ENCODE data around the gene TYMP.
A peak's percentile ranks its signal among the peaks of the same experiment; 100 is the strongest.
"Not testable (repeated sequence)": the region's sequence is repeated elsewhere in the genome, so short reads cannot be mapped to it uniquely, and the experiment has no call there.

The TYMP gene

DNA sequence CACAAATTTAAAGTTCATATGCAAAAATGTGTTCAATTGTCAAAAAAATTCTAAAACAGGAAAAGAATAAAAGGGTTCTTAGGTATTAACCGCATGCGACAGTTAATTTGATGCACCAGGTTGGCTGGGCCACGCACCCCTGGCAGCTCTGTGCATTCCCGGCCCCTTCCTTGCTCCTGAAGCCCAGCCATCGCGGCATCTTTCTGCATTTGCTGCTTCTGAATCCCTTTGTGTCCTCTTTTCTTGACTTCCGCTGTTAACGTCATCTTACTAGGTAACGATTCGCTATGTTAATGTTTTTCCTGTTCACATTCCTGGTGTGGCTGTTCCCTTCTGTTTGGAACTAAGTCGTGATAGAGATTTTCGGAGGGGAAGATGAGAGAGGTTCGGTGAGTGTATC lies 8.0 kb upstream of the TYMP start:
- TF ChIP-seq, protein P1, sequence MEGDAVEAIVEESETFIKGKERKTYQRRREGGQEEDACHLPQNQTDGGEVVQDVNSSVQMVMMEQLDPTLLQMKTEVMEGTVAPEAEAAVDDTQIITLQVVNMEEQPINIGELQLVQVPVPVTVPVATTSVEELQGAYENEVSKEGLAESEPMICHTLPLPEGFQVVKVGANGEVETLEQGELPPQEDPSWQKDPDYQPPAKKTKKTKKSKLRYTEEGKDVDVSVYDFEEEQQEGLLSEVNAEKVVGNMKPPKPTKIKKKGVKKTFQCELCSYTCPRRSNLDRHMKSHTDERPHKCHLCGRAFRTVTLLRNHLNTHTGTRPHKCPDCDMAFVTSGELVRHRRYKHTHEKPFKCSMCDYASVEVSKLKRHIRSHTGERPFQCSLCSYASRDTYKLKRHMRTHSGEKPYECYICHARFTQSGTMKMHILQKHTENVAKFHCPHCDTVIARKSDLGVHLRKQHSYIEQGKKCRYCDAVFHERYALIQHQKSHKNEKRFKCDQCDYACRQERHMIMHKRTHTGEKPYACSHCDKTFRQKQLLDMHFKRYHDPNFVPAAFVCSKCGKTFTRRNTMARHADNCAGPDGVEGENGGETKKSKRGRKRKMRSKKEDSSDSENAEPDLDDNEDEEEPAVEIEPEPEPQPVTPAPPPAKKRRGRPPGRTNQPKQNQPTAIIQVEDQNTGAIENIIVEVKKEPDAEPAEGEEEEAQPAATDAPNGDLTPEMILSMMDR (IDR thresholded peaks at IDR 0.05; ENCODE audit: insufficient read depth, low read length, poor library complexity, severe bottlenecking): no peak
- Histone ChIP-seq H3K36me3 (ENCODE audit: control insufficient read depth, insufficient read depth, low read length) (no peaks in the 10 kb centered on the region), H3K4me3 (replicated peaks; ENCODE audit: low read depth, low read length) (no peak overlapping the region), H3K27me3 (replicated peaks; ENCODE audit: control insufficient read depth, insufficient read depth, low read length) (no peaks in the 10 kb centered on the region)
- DNase-seq (ENCODE audit: extremely low read depth, insufficient read length): no peak

DNA sequence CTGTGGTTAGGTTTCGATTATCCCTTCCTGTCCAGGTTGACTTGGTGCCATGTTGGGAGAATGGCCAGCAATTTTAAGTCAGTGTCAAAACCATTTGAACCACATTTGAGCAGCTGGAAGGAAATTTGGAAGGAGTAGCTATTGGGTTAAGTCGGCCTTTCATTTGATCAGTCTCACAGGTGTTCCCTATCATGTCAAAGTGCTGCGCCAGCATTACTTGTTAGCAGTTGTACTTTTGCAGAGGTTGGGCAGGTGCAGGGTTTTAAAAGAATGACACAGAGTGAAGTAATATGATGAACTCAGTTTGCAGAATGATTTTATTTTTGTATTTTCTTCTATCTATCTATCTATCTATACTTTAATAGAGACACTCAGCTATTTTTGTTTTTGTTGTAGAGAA lies 6.4 kb upstream of the TYMP start:
- H3K4me3 ChIP-seq (replicated peaks; ENCODE audit: low read depth, low read length): no peak overlapping the region
- H3K27me3 ChIP-seq (replicated peaks; ENCODE audit: control insufficient read depth, insufficient read depth, low read length): no peaks in the 10 kb centered on the region
- TF ChIP-seq, protein P1 (IDR thresholded peaks at IDR 0.05; ENCODE audit: insufficient read depth, low read length, poor library complexity, severe bottlenecking): no peak
- H3K36me3 ChIP-seq (ENCODE audit: control insufficient read depth, insufficient read depth, low read length): no peaks in the 10 kb centered on the region
- DNase-seq (ENCODE audit: extremely low read depth, insufficient read length): no peak

DNA sequence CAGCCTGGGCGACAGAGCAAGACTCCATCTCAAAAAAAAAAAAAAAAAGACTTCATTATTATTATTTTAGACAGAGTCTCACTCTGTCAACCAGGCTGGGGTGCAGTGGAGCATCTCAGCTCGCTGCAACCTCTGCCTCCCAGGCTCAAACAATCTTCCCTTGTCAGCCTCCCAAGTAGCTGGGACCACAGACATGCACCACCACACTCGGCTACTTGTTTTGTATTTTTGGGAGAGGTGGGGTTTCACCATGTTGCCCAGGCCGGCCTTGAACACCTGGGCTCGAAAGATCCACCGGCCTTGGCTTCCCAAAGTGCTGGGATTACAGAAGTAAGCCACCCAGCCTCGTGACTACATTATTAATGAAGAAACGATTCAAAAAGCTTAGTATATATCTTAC lies 5.3 kb upstream of the TYMP start:
- DNase-seq (ENCODE audit: extremely low read depth, insufficient read length): peak; percentile 57
- no peaks in the 10 kb centered on the region for H3K27me3 ChIP-seq (replicated peaks; ENCODE audit: control insufficient read depth, insufficient read depth, low read length)
- no peak overlapping the region for H3K4me3 ChIP-seq (replicated peaks; ENCODE audit: low read depth, low read length)
- TF ChIP-seq, protein P1 (IDR thresholded peaks at IDR 0.05; ENCODE audit: insufficient read depth, low read length, poor library complexity, severe bottlenecking): no peak
- H3K36me3 ChIP-seq (ENCODE audit: control insufficient read depth, insufficient read depth, low read length): no peaks in the 10 kb centered on the region

DNA sequence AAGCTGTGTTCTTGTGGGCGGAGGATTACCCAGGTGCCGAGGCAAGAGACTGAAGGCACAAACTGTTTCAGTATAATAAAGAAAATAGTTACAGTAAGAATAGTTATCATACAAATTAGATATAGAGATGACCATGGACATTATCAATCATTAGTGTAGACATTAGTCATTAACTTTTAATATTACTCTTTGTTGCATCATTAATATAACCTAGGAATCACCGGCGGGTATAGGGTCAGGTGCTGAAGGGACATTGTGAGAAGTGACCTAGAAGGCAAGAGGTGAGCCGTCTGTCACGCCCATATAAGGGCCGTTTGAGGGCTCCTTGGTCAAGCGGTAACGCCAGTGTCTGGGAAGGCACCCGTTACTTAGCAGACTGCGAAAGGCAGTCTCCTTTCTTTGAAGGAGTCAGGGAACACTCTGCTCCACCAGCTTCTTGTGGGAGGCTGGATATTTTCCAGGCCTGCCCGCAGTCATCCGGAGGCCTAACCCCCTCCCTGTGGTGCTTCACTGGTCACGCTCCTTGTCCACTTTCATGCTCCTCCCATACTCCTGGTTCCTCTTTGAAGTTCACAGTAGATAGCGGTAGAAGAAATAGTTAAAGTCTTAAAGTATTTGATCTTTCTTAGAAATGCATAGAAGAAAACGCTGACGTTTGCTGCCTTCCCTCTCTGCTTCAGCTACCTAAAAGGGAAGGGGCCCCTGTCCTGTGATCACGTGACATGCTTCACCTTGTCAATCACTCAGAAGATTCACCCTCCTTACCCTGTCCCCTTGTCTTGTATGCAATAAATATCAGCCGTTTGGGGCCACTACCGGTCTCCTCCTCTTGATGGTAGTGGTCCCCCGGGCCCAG lies 4.3 kb upstream of the TYMP start:
- not testable (repeated sequence) for DNase-seq (ENCODE audit: extremely low read depth, insufficient read length); H3K36me3 ChIP-seq (ENCODE audit: control insufficient read depth, insufficient read depth, low read length); H3K27me3 ChIP-seq (replicated peaks; ENCODE audit: control insufficient read depth, insufficient read depth, low read length)
- peak overlapping the region; percentile 24 for H3K4me3 ChIP-seq (replicated peaks; ENCODE audit: low read depth, low read length)

DNA sequence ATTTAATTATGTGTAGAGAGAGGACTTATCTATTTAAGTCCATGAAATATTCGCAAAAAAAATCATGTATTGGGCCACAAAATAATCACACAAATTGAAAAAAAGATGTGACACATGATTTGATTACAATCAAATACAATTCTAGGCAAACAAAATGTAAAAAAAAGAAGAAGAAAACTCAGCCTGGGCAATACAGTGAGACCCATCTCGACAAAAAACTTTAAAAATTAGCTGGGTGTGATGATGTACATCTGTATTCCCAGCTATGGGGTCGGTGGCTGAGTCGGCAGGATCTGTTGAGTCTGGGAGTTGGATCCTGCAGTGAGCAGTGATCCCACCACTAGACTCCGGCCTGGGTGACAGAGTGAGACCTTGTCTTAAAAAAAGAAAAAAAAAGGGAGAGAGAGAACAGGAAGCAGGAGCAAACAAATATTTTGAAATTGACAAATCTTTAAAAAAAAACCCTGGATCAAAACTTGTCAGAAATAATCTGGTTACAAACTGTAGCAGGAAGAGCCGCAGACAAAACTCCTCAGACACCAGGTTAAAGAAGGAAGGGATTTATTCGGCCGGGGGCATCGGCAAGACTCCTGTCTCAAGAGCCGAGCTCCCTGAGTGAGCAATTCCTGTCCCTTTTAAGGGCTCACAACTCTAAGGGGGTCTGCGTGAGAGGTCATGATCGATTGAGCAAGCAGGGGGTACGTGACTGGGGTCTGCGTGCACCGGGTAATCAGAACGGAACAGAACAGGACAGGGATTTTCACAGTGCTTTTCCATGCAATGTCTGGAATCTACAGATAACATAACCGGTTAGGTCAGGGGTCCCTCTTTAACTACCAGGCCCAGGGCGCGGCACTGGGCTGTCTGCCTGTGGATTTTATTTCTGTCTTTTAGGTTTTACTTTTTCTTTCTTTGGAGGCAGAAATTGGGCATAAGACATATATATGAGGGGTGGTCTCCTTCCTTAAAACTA lies 3.3 kb upstream of the TYMP start:
- TF ChIP-seq, protein P1 (IDR thresholded peaks at IDR 0.05; ENCODE audit: insufficient read depth, low read length, poor library complexity, severe bottlenecking): no peak
- DNase-seq (ENCODE audit: extremely low read depth, insufficient read length): no peak
- Histone ChIP-seq H3K27me3 (replicated peaks; ENCODE audit: control insufficient read depth, insufficient read depth, low read length) (no peaks in the 10 kb centered on the region), H3K36me3 (ENCODE audit: control insufficient read depth, insufficient read depth, low read length) (no peaks in the 10 kb centered on the region), H3K4me3 (replicated peaks; ENCODE audit: low read depth, low read length) (peak overlapping the region; percentile 90)

All from GM06990 (cell line).